Measurements from ENCODE around the gene RECQL5.

- TF ChIP-seq POLR2A (IDR thresholded peaks at IDR 0.05; ENCODE audit: low read length) (no peak), GATA1 (IDR thresholded peaks at IDR 0.05; ENCODE audit: low read depth, low read length) (no peak)
Observed at GRCh38 chr17:75588596-75589011, 78.3 kb downstream of the RECQL5 start.
